PC-9 (cell line): Measurements from ENCODE around the gene CCDC201. TPM values are rescaled to one million over a fixed set of nuclear protein-coding genes. Genes with fewer than 3 reads are reported as not detected.
"Not testable (repeated sequence)": the region's sequence is repeated elsewhere in the genome, so short reads cannot be mapped to it uniquely, and the experiment has no call there.

Source experiments
- BruUV-seq: library from RNA; stranded (reverse); fragments of 400-500 nt; replicated peaks from 2 replicates; lab custom pipeline; 2021; lab: Mats Ljungman, UMichigan
- CTCF ChIA-PET: fragments of 300-600 bp; sonication (Branson Sonifier 250); formaldehyde crosslinking; loops from one replicate; lab custom pipeline; 2022; ENCODE audit warnings: antibody characterized with exemption; lab: Charles Lee
- POLR2A ChIA-PET: fragments of 300-600 bp; sonication (Branson Sonifier 250); formaldehyde crosslinking; loops from one replicate; lab custom pipeline; 2022; ENCODE audit warnings: antibody characterized with exemption; ENCODE audit not compliant: unreplicated experiment; lab: Charles Lee
- DNase-seq, 2 experiments: peaks; one replicate each; pipeline versions ENCODE4 v3.0.0 to v3.0.0-alpha.2; 2015 to 2022; ENCODE audit warnings: mixed read lengths in 1 of 2
- H2AFZ ChIP-seq: fragments of 200-600 bp; sonication (generic); 2 replicates; pipeline ENCODE4 v1.8.1; 2017; ENCODE audit warnings: antibody characterized with exemption
- H3F3A ChIP-seq: fragments of 200-600 bp; sonication (generic); 2 replicates; pipeline ENCODE4 v1.8.1; 2017; ENCODE audit warnings: antibody characterized with exemption, mild to moderate bottlenecking, low read depth; ENCODE audit not compliant: insufficient read depth
- H3K27ac ChIP-seq: fragments of 200-600 bp; sonication (generic); 2 replicates; pipeline ENCODE4 v1.6.1; 2016; ENCODE audit warnings: mixed run types
- H3K27me3 ChIP-seq: fragments of 200-600 bp; sonication (generic); 2 replicates; pipeline ENCODE4 v1.6.1; 2016; ENCODE audit warnings: low read depth, mixed run types; ENCODE audit not compliant: insufficient read depth
- H3K36me3 ChIP-seq: fragments of 200-600 bp; sonication (generic); 2 replicates; pipeline ENCODE4 v1.6.1; 2016; ENCODE audit warnings: low read depth, mixed run types
- H3K4me1 ChIP-seq: fragments of 200-600 bp; sonication (generic); replicated peaks from 2 replicates; pipeline ENCODE4 v1.6.1; 2016; ENCODE audit warnings: mixed run types; ENCODE audit not compliant: insufficient read depth
- H3K4me2 ChIP-seq: fragments of 200-600 bp; sonication (generic); 2 replicates; pipeline ENCODE4 v1.6.1; 2017; ENCODE audit warnings: mixed run types
- H3K4me3 ChIP-seq: fragments of 200-600 bp; sonication (generic); 2 replicates; pipeline ENCODE4 v1.6.1; 2016; ENCODE audit warnings: mixed run types
- H3K79me2 ChIP-seq: fragments of 200-600 bp; sonication (generic); 2 replicates; pipeline ENCODE4 v1.6.1; 2017; ENCODE audit warnings: low read depth, mixed run types
- H3K9me2 ChIP-seq: fragments of 200-600 bp; sonication (generic); 2 replicates; pipeline ENCODE4 v1.8.1; 2017; ENCODE audit warnings: mild to moderate bottlenecking; ENCODE audit not compliant: insufficient read depth
- H3K9me3 ChIP-seq: fragments of 200-600 bp; sonication (generic); 2 replicates; pipeline ENCODE4 v1.8.1; 2016; ENCODE audit warnings: low read depth; ENCODE audit not compliant: insufficient read depth
- H4K20me1 ChIP-seq: fragments of 200-600 bp; sonication (generic); 2 replicates; pipeline ENCODE4 v1.8.1; 2017; ENCODE audit not compliant: insufficient read depth
- intact Hi-C: fragments of 100-400 bp; cut with micrococcal nuclease; formaldehyde crosslinking; loops from one replicate; pipeline ENCODE4 v1.10.0; 2022; ENCODE audit not compliant: unreplicated experiment
- total RNA-seq: library from RNA; stranded (reverse); gene quantifications from 2 replicates; pipeline ENCODE4 v1.2.3, GENCODE V29; 2021

Gene CCDC201
- total RNA-seq, 1 experiment from 2014 or later, result not detected

GRCh38 chr7:45848734-45849133, 24.1 kb downstream of the CCDC201 start:
- H3K27ac ChIP-seq, H3K9me3 ChIP-seq, H4K20me1 ChIP-seq, H3K36me3 ChIP-seq, H3K79me2 ChIP-seq, POLR2A ChIA-PET, intact Hi-C loops, H2AFZ ChIP-seq, H3K9me2 ChIP-seq, H3K4me2 ChIP-seq, CTCF ChIA-PET, BruUV-seq, H3K4me1 ChIP-seq, H3K27me3 ChIP-seq, H3K4me3 ChIP-seq, H3F3A ChIP-seq, DNase-seq: not testable (repeated sequence)

GRCh38 chr7:45846536-45846935, 26.3 kb downstream of the CCDC201 start:
- H4K20me1 ChIP-seq, H3K4me1 ChIP-seq, H3K4me2 ChIP-seq, H3K79me2 ChIP-seq, H3K9me3 ChIP-seq, POLR2A ChIA-PET, H2AFZ ChIP-seq, H3K27me3 ChIP-seq, DNase-seq, BruUV-seq, H3K36me3 ChIP-seq, H3K27ac ChIP-seq, intact Hi-C loops, H3K9me2 ChIP-seq, H3K4me3 ChIP-seq, H3F3A ChIP-seq: not testable (repeated sequence)
- CTCF ChIA-PET, result interaction anchor here (0.6 kb wide), 1 partner anchor 1151 kb away, joined by 3 read pairs; no protein-coding TSS in a partner anchor

GRCh38 chr7:45841926-45842717, 30.8 kb downstream of the CCDC201 start:
- H3K27ac ChIP-seq, H3K36me3 ChIP-seq, H3K4me1 ChIP-seq, H3K79me2 ChIP-seq, intact Hi-C loops, CTCF ChIA-PET, H3K9me3 ChIP-seq, POLR2A ChIA-PET, H3K9me2 ChIP-seq, H4K20me1 ChIP-seq, H3K27me3 ChIP-seq, H3K4me2 ChIP-seq, H3K4me3 ChIP-seq, H3F3A ChIP-seq, H2AFZ ChIP-seq, BruUV-seq, DNase-seq: not testable (repeated sequence)

- H3K27ac ChIP-seq, H2AFZ ChIP-seq, H3K27me3 ChIP-seq, H3K4me2 ChIP-seq, H3K79me2 ChIP-seq, intact Hi-C loops, H3K4me1 ChIP-seq, H3K36me3 ChIP-seq, POLR2A ChIA-PET, BruUV-seq, CTCF ChIA-PET, H3K4me3 ChIP-seq, H4K20me1 ChIP-seq, H3K9me3 ChIP-seq, H3F3A ChIP-seq, H3K9me2 ChIP-seq, DNase-seq: not testable (repeated sequence)
These were observed 34.0 kb downstream of the CCDC201 start for GRCh38 chr7:45838852-45839251.

GRCh38 chr7:45832433-45833177, 40.3 kb downstream of the CCDC201 start:
- POLR2A ChIA-PET, H2AFZ ChIP-seq, CTCF ChIA-PET, H3F3A ChIP-seq, H3K27ac ChIP-seq, H4K20me1 ChIP-seq, H3K27me3 ChIP-seq, H3K9me2 ChIP-seq, BruUV-seq, H3K4me1 ChIP-seq, H3K4me3 ChIP-seq, intact Hi-C loops, H3K79me2 ChIP-seq, H3K9me3 ChIP-seq, DNase-seq, H3K4me2 ChIP-seq, H3K36me3 ChIP-seq: not testable (repeated sequence)

- H3K27ac ChIP-seq, H3K4me2 ChIP-seq, POLR2A ChIA-PET, intact Hi-C loops, DNase-seq, H3K9me2 ChIP-seq, BruUV-seq, H3F3A ChIP-seq, CTCF ChIA-PET, H3K9me3 ChIP-seq, H3K79me2 ChIP-seq, H3K4me3 ChIP-seq, H3K27me3 ChIP-seq, H2AFZ ChIP-seq, H3K36me3 ChIP-seq, H4K20me1 ChIP-seq, H3K4me1 ChIP-seq: not testable (repeated sequence)
These were observed 43.0 kb downstream of the CCDC201 start for GRCh38 chr7:45829846-45830245.

GRCh38 chr7:45827731-45828130, 45.2 kb downstream of the CCDC201 start:
- POLR2A ChIA-PET, H3K4me3 ChIP-seq: not testable (repeated sequence)

More at GRCh38 chr7:45827731-45828130, 45.2 kb downstream of the CCDC201 start:
- H3K4me2 ChIP-seq, H3K9me3 ChIP-seq, H3K27ac ChIP-seq, DNase-seq, CTCF ChIA-PET, H3K9me2 ChIP-seq, H3K79me2 ChIP-seq, H3K4me1 ChIP-seq, H3K36me3 ChIP-seq, BruUV-seq, H4K20me1 ChIP-seq, H2AFZ ChIP-seq, H3F3A ChIP-seq, intact Hi-C loops, H3K27me3 ChIP-seq: not testable (repeated sequence)
